Measurements from ENCODE around the gene SIK1.
"Not testable (repeated sequence)": the region's sequence is repeated elsewhere in the genome, so short reads cannot be mapped to it uniquely, and the experiment has no call there.

Gene SIK1

DNA sequence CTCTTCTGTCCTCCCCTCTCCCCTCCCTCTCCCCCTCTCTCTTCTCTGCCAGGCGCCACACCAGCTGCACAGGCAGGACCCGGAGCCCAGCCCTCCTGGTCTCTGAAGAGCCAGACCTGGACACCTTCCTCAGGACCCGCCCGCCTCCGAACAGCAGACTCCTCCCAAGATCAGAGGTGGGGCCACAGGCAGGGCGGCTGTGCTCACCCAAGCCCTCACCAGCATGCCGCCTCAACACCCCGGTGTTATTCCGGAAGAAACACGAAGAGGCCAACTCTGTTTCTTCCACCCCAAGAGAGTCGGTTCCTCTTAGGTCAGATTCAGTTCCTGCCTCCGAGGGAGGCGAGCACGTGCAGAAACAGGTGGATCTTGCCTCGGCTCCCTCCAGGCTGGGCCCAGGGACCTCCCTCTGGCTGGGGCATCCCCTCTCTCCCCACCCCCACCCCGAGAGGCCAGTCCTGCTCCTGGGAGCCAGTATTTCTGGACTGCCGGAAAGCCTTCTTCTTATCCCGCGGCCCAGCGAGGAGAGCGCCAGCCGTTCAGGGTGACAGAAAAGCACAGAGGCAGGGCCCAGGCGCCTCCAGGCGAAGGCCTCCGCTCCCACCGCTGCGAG lies 16.4 kb downstream of the SIK1 start:
- H3K9me3 ChIP-seq (ENCODE audit: insufficient read depth, low read length); H3K4me2 ChIP-seq (ENCODE audit: low read depth, low read length, poor library complexity, severe bottlenecking): not testable (repeated sequence)

GRCh38 chr21:43407139-43407538 lies 19.8 kb downstream of the SIK1 start:
- H3K4me3 ChIP-seq (ENCODE audit: insufficient read depth, low read length, poor library complexity, severe bottlenecking); H4K20me1 ChIP-seq (ENCODE audit: low read depth, low read length); H3K27ac ChIP-seq (ENCODE audit: low read depth, low read length); H3K9me3 ChIP-seq (ENCODE audit: insufficient read depth, low read length); H3F3A ChIP-seq (ENCODE audit: insufficient read depth); H3K9ac ChIP-seq (ENCODE audit: low read length); H3K27me3 ChIP-seq (ENCODE audit: low read length); H3K36me3 ChIP-seq (ENCODE audit: low read length); H3K9me2 ChIP-seq (replicated peaks; ENCODE audit: insufficient read depth, low read length); H3K4me2 ChIP-seq (ENCODE audit: low read depth, low read length, poor library complexity, severe bottlenecking); H3K79me2 ChIP-seq (ENCODE audit: insufficient read depth, low read length); H2AFZ ChIP-seq (ENCODE audit: low read depth, low read length, severe bottlenecking): not testable (repeated sequence)

More for the DNA sequence above, 16.4 kb downstream of the SIK1 start:
- H3K79me2 ChIP-seq (ENCODE audit: insufficient read depth, low read length); H3K36me3 ChIP-seq (ENCODE audit: low read length); H4K20me1 ChIP-seq (ENCODE audit: low read depth, low read length); H3K27me3 ChIP-seq (ENCODE audit: low read length); H3K9ac ChIP-seq (ENCODE audit: low read length); H3K4me3 ChIP-seq (ENCODE audit: insufficient read depth, low read length, poor library complexity, severe bottlenecking); H3F3A ChIP-seq (ENCODE audit: insufficient read depth); H3K27ac ChIP-seq (ENCODE audit: low read depth, low read length); H3K9me2 ChIP-seq (replicated peaks; ENCODE audit: insufficient read depth, low read length); H2AFZ ChIP-seq (ENCODE audit: low read depth, low read length, severe bottlenecking): not testable (repeated sequence)

- H3K27me3 ChIP-seq (ENCODE audit: low read length); H3K36me3 ChIP-seq (ENCODE audit: low read length); H3K9me3 ChIP-seq (ENCODE audit: insufficient read depth, low read length); H3K9me2 ChIP-seq (replicated peaks; ENCODE audit: insufficient read depth, low read length); H3K4me2 ChIP-seq (ENCODE audit: low read depth, low read length, poor library complexity, severe bottlenecking); H3K27ac ChIP-seq (ENCODE audit: low read depth, low read length); H3K79me2 ChIP-seq (ENCODE audit: insufficient read depth, low read length); H3K9ac ChIP-seq (ENCODE audit: low read length); H2AFZ ChIP-seq (ENCODE audit: low read depth, low read length, severe bottlenecking); H3F3A ChIP-seq (ENCODE audit: insufficient read depth); H4K20me1 ChIP-seq (ENCODE audit: low read depth, low read length); H3K4me3 ChIP-seq (ENCODE audit: insufficient read depth, low read length, poor library complexity, severe bottlenecking): not testable (repeated sequence)
Measured at GRCh38 chr21:43404450-43404849, 22.5 kb downstream of the SIK1 start.

DNA sequence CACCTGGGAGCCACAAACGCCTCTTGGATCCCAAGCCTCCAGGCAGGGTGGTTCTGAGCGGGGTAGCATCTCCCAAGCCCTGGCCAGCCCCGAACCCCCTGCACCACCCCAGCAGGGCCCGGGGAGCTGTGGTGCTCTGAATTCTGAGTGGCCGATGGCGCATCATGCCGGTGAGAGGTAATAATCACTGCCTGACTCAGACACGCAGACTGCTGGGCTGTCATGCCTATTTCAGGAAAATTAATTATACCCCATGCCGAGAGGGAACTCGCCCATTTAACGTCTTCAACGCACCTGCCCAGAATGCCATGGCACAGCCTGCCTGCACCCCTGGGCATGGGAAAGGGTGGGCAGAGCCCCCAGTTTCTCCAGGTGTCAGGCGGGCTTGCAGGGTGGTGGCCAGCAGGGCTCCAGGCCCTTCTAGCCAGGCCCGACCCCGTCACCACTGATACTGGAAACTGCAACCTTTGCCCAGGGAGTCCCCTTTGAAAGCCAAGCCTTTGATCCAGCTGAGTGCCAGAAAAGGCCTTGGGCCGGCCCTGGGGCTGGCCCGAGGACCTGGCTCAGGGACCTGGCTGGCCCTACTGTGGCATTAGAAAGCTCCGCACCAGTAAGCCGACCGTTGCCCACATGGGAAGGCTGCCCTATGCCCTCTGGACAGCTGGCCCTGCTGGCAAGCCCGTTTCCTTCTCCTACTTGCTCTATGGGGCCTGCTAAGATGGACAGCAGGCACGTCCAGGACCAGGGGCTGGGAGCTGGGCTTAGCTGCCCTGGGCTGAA lies 23.1 kb downstream of the SIK1 start:
- H3K9me2 ChIP-seq (replicated peaks; ENCODE audit: insufficient read depth, low read length); H2AFZ ChIP-seq (ENCODE audit: low read depth, low read length, severe bottlenecking): not testable (repeated sequence)

GRCh38 chr21:43401125-43401524 lies 25.8 kb downstream of the SIK1 start:
- not testable (repeated sequence) for H3K79me2 ChIP-seq (ENCODE audit: insufficient read depth, low read length); H3K4me3 ChIP-seq (ENCODE audit: insufficient read depth, low read length, poor library complexity, severe bottlenecking); H3K9me2 ChIP-seq (replicated peaks; ENCODE audit: insufficient read depth, low read length); H2AFZ ChIP-seq (ENCODE audit: low read depth, low read length, severe bottlenecking); H3K9me3 ChIP-seq (ENCODE audit: insufficient read depth, low read length); H3K36me3 ChIP-seq (ENCODE audit: low read length); H4K20me1 ChIP-seq (ENCODE audit: low read depth, low read length); H3K9ac ChIP-seq (ENCODE audit: low read length); H3F3A ChIP-seq (ENCODE audit: insufficient read depth); H3K27me3 ChIP-seq (ENCODE audit: low read length); H3K27ac ChIP-seq (ENCODE audit: low read depth, low read length); H3K4me2 ChIP-seq (ENCODE audit: low read depth, low read length, poor library complexity, severe bottlenecking)

More for the DNA sequence above, 23.1 kb downstream of the SIK1 start:
- H3K27ac ChIP-seq (ENCODE audit: low read depth, low read length); H3K9ac ChIP-seq (ENCODE audit: low read length); H4K20me1 ChIP-seq (ENCODE audit: low read depth, low read length); H3K4me2 ChIP-seq (ENCODE audit: low read depth, low read length, poor library complexity, severe bottlenecking); H3K27me3 ChIP-seq (ENCODE audit: low read length); H3K36me3 ChIP-seq (ENCODE audit: low read length); H3K4me3 ChIP-seq (ENCODE audit: insufficient read depth, low read length, poor library complexity, severe bottlenecking); H3K9me3 ChIP-seq (ENCODE audit: insufficient read depth, low read length); H3K79me2 ChIP-seq (ENCODE audit: insufficient read depth, low read length); H3F3A ChIP-seq (ENCODE audit: insufficient read depth): not testable (repeated sequence)

DNA sequence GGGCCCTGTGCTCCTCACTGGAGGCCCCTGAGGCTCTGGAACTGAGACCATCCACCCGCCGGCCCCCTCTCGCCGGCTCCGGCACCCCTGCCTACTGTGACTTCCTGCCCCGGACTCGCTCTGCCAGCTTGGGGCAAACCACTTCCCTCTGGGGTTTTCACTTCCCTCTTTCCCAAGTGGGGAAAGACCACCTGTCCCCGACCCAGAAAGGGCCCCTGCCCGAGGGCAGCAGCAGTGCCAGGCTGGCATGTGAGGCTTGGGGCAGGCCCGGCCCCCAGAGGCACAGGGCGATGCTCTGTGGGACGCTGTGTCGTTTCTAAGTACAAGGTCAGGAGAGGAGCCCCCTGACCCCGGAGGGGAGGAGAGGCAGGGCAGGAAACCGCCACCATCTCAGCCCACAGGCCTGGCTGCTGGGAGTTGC lies 27.3 kb downstream of the SIK1 start:
- H3K36me3 ChIP-seq (ENCODE audit: low read length); H3K9me2 ChIP-seq (replicated peaks; ENCODE audit: insufficient read depth, low read length); H3K27ac ChIP-seq (ENCODE audit: low read depth, low read length); H3K4me3 ChIP-seq (ENCODE audit: insufficient read depth, low read length, poor library complexity, severe bottlenecking); H3K9me3 ChIP-seq (ENCODE audit: insufficient read depth, low read length); H3K4me2 ChIP-seq (ENCODE audit: low read depth, low read length, poor library complexity, severe bottlenecking); H3F3A ChIP-seq (ENCODE audit: insufficient read depth); H3K79me2 ChIP-seq (ENCODE audit: insufficient read depth, low read length); H3K9ac ChIP-seq (ENCODE audit: low read length); H4K20me1 ChIP-seq (ENCODE audit: low read depth, low read length); H3K27me3 ChIP-seq (ENCODE audit: low read length); H2AFZ ChIP-seq (ENCODE audit: low read depth, low read length, severe bottlenecking): not testable (repeated sequence)

- H3K27me3 ChIP-seq (ENCODE audit: low read length); H3K9me2 ChIP-seq (replicated peaks; ENCODE audit: insufficient read depth, low read length); H4K20me1 ChIP-seq (ENCODE audit: low read depth, low read length); H2AFZ ChIP-seq (ENCODE audit: low read depth, low read length, severe bottlenecking); H3K9me3 ChIP-seq (ENCODE audit: insufficient read depth, low read length); H3K4me3 ChIP-seq (ENCODE audit: insufficient read depth, low read length, poor library complexity, severe bottlenecking); H3K4me2 ChIP-seq (ENCODE audit: low read depth, low read length, poor library complexity, severe bottlenecking); H3K36me3 ChIP-seq (ENCODE audit: low read length); H3K9ac ChIP-seq (ENCODE audit: low read length); H3F3A ChIP-seq (ENCODE audit: insufficient read depth); H3K27ac ChIP-seq (ENCODE audit: low read depth, low read length); H3K79me2 ChIP-seq (ENCODE audit: insufficient read depth, low read length): not testable (repeated sequence)
Measured at GRCh38 chr21:43399136-43399535, 27.8 kb downstream of the SIK1 start.

GRCh38 chr21:43398533-43398932 lies 28.4 kb downstream of the SIK1 start:
- H4K20me1 ChIP-seq (ENCODE audit: low read depth, low read length); H3K79me2 ChIP-seq (ENCODE audit: insufficient read depth, low read length); H3K4me3 ChIP-seq (ENCODE audit: insufficient read depth, low read length, poor library complexity, severe bottlenecking); H3K36me3 ChIP-seq (ENCODE audit: low read length); H2AFZ ChIP-seq (ENCODE audit: low read depth, low read length, severe bottlenecking); H3K9me3 ChIP-seq (ENCODE audit: insufficient read depth, low read length); H3K9me2 ChIP-seq (replicated peaks; ENCODE audit: insufficient read depth, low read length); H3K27ac ChIP-seq (ENCODE audit: low read depth, low read length); H3K9ac ChIP-seq (ENCODE audit: low read length); H3K4me2 ChIP-seq (ENCODE audit: low read depth, low read length, poor library complexity, severe bottlenecking); H3F3A ChIP-seq (ENCODE audit: insufficient read depth); H3K27me3 ChIP-seq (ENCODE audit: low read length): not testable (repeated sequence)

All from SU-DHL-6 (cell line).